Osteoblast (primary cell): ENCODE results near the gene HELZ. TPM values are rescaled to one million over a fixed set of nuclear protein-coding genes. Genes with fewer than 3 reads are reported as not detected.
"Not testable (repeated sequence)": the region's sequence is repeated elsewhere in the genome, so short reads cannot be mapped to it uniquely, and the experiment has no call there.

Experiments used
- DNase-seq: peaks from one replicate; pipeline ENCODE4 v3.0.0; 2011; ENCODE audit warnings: low spot score, mixed read lengths; ENCODE audit not compliant: insufficient read length; ENCODE audit errors: missing footprints
- H2AFZ ChIP-seq: 2 replicates; pipeline ENCODE4 v1.6.0; 2011; ENCODE audit warnings: mild to moderate bottlenecking, low read length
- H3K27ac ChIP-seq: 2 replicates; pipeline ENCODE4 v1.5.1; 2011; ENCODE audit warnings: mild to moderate bottlenecking, low read depth, low read length, moderate library complexity
- H3K27me3 ChIP-seq: 2 replicates; pipeline ENCODE4 v1.6.0; 2012; ENCODE audit warnings: mild to moderate bottlenecking, control low read depth, inconsistent platforms, low read length, moderate library complexity; ENCODE audit not compliant: insufficient read depth
- H3K36me3 ChIP-seq: 2 replicates; pipeline ENCODE4 v1.5.1; 2011; ENCODE audit warnings: mild to moderate bottlenecking, low read length, control low read depth, moderate library complexity; ENCODE audit not compliant: insufficient read depth
- H3K4me1 ChIP-seq: 2 replicates; pipeline ENCODE4 v1.5.1; 2011; ENCODE audit warnings: mild to moderate bottlenecking, low read length, control low read depth, moderate library complexity; ENCODE audit not compliant: insufficient read depth
- H3K4me2 ChIP-seq: 2 replicates; pipeline ENCODE4 v1.6.0; 2011; ENCODE audit warnings: mild to moderate bottlenecking, low read length; ENCODE audit not compliant: insufficient read depth
- H3K4me3 ChIP-seq: fragments of 200-600 bp; sonication (generic); 3 replicates; pipeline ENCODE4 v1.5.1; 2012; ENCODE audit warnings: mild to moderate bottlenecking, low read length, inconsistent platforms; ENCODE audit not compliant: insufficient read depth
- H3K79me2 ChIP-seq: 2 replicates; pipeline ENCODE4 v1.6.0; 2012; ENCODE audit warnings: mild to moderate bottlenecking, low read length, control low read depth, inconsistent platforms; ENCODE audit not compliant: insufficient read depth
- H3K9me3 ChIP-seq: 2 replicates; pipeline ENCODE4 v1.5.1; 2011; ENCODE audit warnings: low read depth, low read length, control low read depth
- H4K20me1 ChIP-seq: 2 replicates; pipeline ENCODE4 v1.6.0; 2012; ENCODE audit warnings: mild to moderate bottlenecking, low read length, control low read depth; ENCODE audit not compliant: insufficient read depth
- CTCF ChIP-seq: IDR thresholded peaks from 2 replicates; pipeline ENCODE4 v1.5.1; 2011; ENCODE audit warnings: mild to moderate bottlenecking, low read depth, low read length, moderate library complexity; ENCODE audit errors: extremely low read depth
- total RNA-seq: library from RNA; depleted of rRNA; stranded (reverse); fragments of >200 nt; gene quantifications from 2 replicates; pipeline ENCODE4 v1.2.3, GENCODE V29; 2012

Gene HELZ
- total RNA-seq, 1 donor, result 56.8 TPM

GRCh38 chr17:67202503-67202902 lies 42.5 kb downstream of the HELZ start:
- Histone ChIP-seq H3K27ac (no peak overlapping the region), H3K79me2 (peaks cover 19% of the 10 kb centered on the region), H3K36me3 (peaks cover 16% of the 10 kb centered on the region), H3K9me3 (no peaks in the 10 kb centered on the region), H3K4me1 (no peaks in the 10 kb centered on the region), H3K27me3 (no peaks in the 10 kb centered on the region), H3K4me2 (no peak overlapping the region), H2AFZ (no peak overlapping the region), H4K20me1 (no peaks in the 10 kb centered on the region), H3K4me3 (no peak overlapping the region)
- TF ChIP-seq CTCF, result no peak
- no peak for DNase-seq

DNA sequence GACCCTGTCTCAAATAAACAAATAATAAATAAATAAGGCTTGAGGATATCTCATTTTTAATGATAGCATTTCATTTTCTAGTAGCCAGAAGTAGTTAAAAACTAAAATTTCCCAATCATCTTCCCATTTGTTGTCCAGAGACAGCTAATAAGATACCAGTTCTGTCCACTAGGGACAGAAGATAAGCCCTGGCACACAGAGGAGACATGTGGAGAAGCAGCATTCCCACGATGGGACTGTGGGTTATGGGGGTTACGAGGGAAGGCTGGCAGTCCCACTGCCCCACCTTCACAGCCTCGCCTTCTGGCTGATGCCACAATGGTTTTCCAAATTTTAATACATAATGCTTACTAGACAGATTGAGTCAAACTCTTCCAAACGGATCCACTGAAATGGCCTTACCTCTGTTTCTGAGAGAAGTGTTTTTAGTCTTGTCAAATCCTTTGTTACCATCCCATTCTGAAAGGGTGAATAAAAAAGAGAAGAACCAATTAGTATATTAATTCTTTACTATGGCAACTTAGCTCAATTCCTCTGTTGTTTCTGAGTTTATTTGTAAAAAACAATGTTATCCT lies 44.2 kb downstream of the HELZ start:
- no peaks in the 10 kb centered on the region for H3K9me3 ChIP-seq
- no peaks in the 10 kb centered on the region for H3K27me3 ChIP-seq
- H3K27ac ChIP-seq, result no peak overlapping the region
- no peak overlapping the region for H3K4me2 ChIP-seq
- H3K36me3 ChIP-seq, result peaks cover 20% of the 10 kb centered on the region
- DNase-seq, result peak; percentile 43
- peaks cover 11% of the 10 kb centered on the region for H3K79me2 ChIP-seq
- no peaks in the 10 kb centered on the region for H4K20me1 ChIP-seq
- H3K4me3 ChIP-seq, result no peak overlapping the region
- H3K4me1 ChIP-seq, result no peaks in the 10 kb centered on the region
- H2AFZ ChIP-seq, result no peak overlapping the region
- TF ChIP-seq CTCF, result peak; percentile 46

- Histone ChIP-seq H3K4me2 (no peak overlapping the region), H3K9me3 (no peaks in the 10 kb centered on the region), H4K20me1 (peaks cover 2% of the 10 kb centered on the region), H3K4me1 (peaks cover 4% of the 10 kb centered on the region), H3K27ac (no peak overlapping the region), H3K27me3 (no peaks in the 10 kb centered on the region), H2AFZ (no peak overlapping the region), H3K79me2 (peaks cover 3% of the 10 kb centered on the region), H3K4me3 (no peak overlapping the region), H3K36me3 (peaks cover 23% of the 10 kb centered on the region)
- no peak for DNase-seq
- no peak for TF ChIP-seq CTCF
Observed at GRCh38 chr17:67198131-67198530, 46.9 kb downstream of the HELZ start.

DNA sequence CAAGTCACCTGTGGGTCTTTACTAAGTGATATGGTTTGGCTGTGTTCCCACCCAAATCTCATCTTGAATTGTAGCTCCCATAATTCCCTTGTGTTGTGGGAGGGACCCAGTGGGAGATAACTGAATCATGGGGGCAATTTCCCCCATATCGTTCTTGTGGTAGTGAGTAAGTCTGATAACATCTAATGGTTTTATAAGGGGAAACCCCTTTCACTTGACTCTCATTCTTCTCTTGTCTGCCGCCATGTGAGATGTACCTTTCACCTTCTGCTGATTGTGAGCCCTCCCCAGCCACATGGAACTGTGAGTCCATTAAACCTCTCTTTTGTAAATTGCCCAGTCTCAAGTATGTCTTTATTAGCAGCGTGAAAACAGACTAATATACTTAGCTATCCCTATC lies 48.0 kb downstream of the HELZ start:
- DNase-seq, H3K79me2 ChIP-seq, H3K4me1 ChIP-seq, H3K9me3 ChIP-seq, H2AFZ ChIP-seq, H3K27me3 ChIP-seq, H3K4me3 ChIP-seq, H3K27ac ChIP-seq, H4K20me1 ChIP-seq, H3K4me2 ChIP-seq: not testable (repeated sequence)
- H3K36me3 ChIP-seq, result peaks cover 23% of the 10 kb centered on the region
